ENCODE measurements around the gene NT5DC4.

- peak in 1 of 3 experiments; percentile 10 for TF ChIP-seq CTCF (IDR thresholded peaks at IDR 0.05)
- TF ChIP-seq POLR2A (IDR thresholded peaks at IDR 0.05): no peak
Observed at GRCh38 chr2:112724591-112725525, 4.0 kb downstream of the NT5DC4 start.

All from testis (tissue), 2 donors.